Keratinocyte (primary cell): ENCODE results near the gene FAM120A. TPM values are rescaled to one million over a fixed set of nuclear protein-coding genes. Genes with fewer than 3 reads are reported as not detected.

Experiments
- DNase-seq: peaks from one replicate; pipeline ENCODE4 v3.0.0-alpha.2; 2011; ENCODE audit warnings: low read depth, missing footprints, low spot score
- FAIRE-seq: peaks from 2 replicates; lab custom pipeline; 2011; peaks lifted over from hg19 to GRCh38; lab: Jason Lieb, UNC
- H2AFZ ChIP-seq: 2 replicates; pipeline ENCODE4 v1.6.0; 2012; ENCODE audit warnings: low read length, control low read depth, inconsistent platforms; ENCODE audit not compliant: control insufficient read depth
- H3K27ac ChIP-seq: 2 replicates; pipeline ENCODE4 v1.5.1; 2011; ENCODE audit warnings: low read length; ENCODE audit not compliant: control insufficient read depth, insufficient read depth
- H3K27me3 ChIP-seq: 3 replicates; pipeline ENCODE4 v1.6.0; 2011; ENCODE audit warnings: low read length; ENCODE audit not compliant: control insufficient read depth, insufficient read depth; ENCODE audit errors: extremely low read depth
- H3K36me3 ChIP-seq, 2 experiments: 2 replicates in 1 of 2; 3 replicates in 1 of 2; pipeline ENCODE4 v1.5.1; 2011; ENCODE audit warnings: low read length in 2 of 2, mild to moderate bottlenecking in 1 of 2; ENCODE audit not compliant: control insufficient read depth in 2 of 2, insufficient read depth in 2 of 2; ENCODE audit errors: extremely low read depth in 1 of 2
- H3K4me1 ChIP-seq: 3 replicates; pipeline ENCODE4 v1.5.1; 2011; ENCODE audit warnings: low read length; ENCODE audit not compliant: control insufficient read depth, insufficient read depth; ENCODE audit errors: extremely low read depth
- H3K4me2 ChIP-seq: 3 replicates; pipeline ENCODE4 v1.6.0; 2011; ENCODE audit warnings: low read depth, low read length; ENCODE audit not compliant: control insufficient read depth, insufficient read depth; ENCODE audit errors: extremely low read depth
- H3K4me3 ChIP-seq, 3 experiments: fragments of 200-600 bp in 1 of 3; sonication (generic) in 1 of 3; 2 replicates in 2 of 3; 3 replicates in 1 of 3; pipeline ENCODE4 v1.5.1; 2011 to 2016; ENCODE audit warnings: low read length in 3 of 3, mild to moderate bottlenecking in 3 of 3, control low read depth in 2 of 3, inconsistent platforms in 1 of 3, low read depth in 1 of 3, mixed read lengths in 1 of 3, mixed run types in 1 of 3, moderate library complexity in 1 of 3; ENCODE audit not compliant: control insufficient read depth in 2 of 3, insufficient read depth in 2 of 3; ENCODE audit errors: extremely low read depth in 1 of 3
- H3K79me2 ChIP-seq: 2 replicates; pipeline ENCODE4 v1.6.0; 2012; ENCODE audit warnings: low read length; ENCODE audit not compliant: control insufficient read depth, insufficient read depth
- H3K9ac ChIP-seq: 3 replicates; pipeline ENCODE4 v1.6.0; 2011; ENCODE audit warnings: low read length; ENCODE audit not compliant: control insufficient read depth, insufficient read depth; ENCODE audit errors: extremely low read depth
- H3K9me1 ChIP-seq: 3 replicates; pipeline ENCODE4 v1.6.0; 2011; ENCODE audit warnings: low read length; ENCODE audit not compliant: control insufficient read depth, insufficient read depth; ENCODE audit errors: extremely low read depth
- H3K9me3 ChIP-seq: 2 replicates; pipeline ENCODE4 v1.5.1; 2012; ENCODE audit warnings: low read depth, low read length; ENCODE audit not compliant: control insufficient read depth
- H4K20me1 ChIP-seq: 3 replicates; pipeline ENCODE4 v1.6.0; 2011; ENCODE audit warnings: low read length; ENCODE audit not compliant: control insufficient read depth, insufficient read depth; ENCODE audit errors: extremely low read depth
- CTCF ChIP-seq, 3 experiments: IDR thresholded peaks in 1 of 3; conservative IDR thresholded peaks in 1 of 3; optimal IDR thresholded peaks in 1 of 3; 2 replicates in 2 of 3; 3 replicates in 1 of 3; pipeline versions ENCODE3 to v1.5.1; 2011; ENCODE audit warnings: low read length in 3 of 3, mild to moderate bottlenecking in 3 of 3, moderate library complexity in 2 of 3, control low read depth in 1 of 3, inconsistent platforms in 1 of 3; ENCODE audit not compliant: insufficient read depth in 2 of 3; ENCODE audit errors: extremely low read depth in 1 of 3
- EZH2 ChIP-seq: IDR thresholded peaks from one replicate; pipeline ENCODE4 v1.6.1; 2012; ENCODE audit warnings: inconsistent platforms, mild to moderate bottlenecking, low read length, moderate library complexity
- dilution Hi-C: fragments of 300-500 bp; cut with MboI; formaldehyde crosslinking; loops from one replicate; pipeline ENCODE4 v1.7.0; 2020; ENCODE audit warnings: low sequenced_read_pairs; ENCODE audit not compliant: extremely low pct_ligation_motif_present
- polyA plus RNA-seq, 5 experiments: library from polyadenylated mRNA; depleted of rRNA in 3 of 5; stranded (reverse) in 3 of 5; stranded (forward) in 1 of 5; unstranded in 1 of 5; fragments of >200 nt; gene quantifications; 1 replicate in 1 of 5; 2 replicates in 3 of 5; 3 replicates in 1 of 5; pipeline versions ENCODE4 v1.2.1 to v1.2.3, GENCODE V29; 2011 to 2012; ENCODE audit warnings: missing spikeins in 2 of 5, low read depth in 1 of 5, low replicate concordance in 1 of 5

Gene FAM120A
- polyA plus RNA-seq, 1 donor (not counting 4 experiments of a cell fraction or from before 2014, with no cell fraction given), result 79.2 TPM

- FAIRE-seq (no peak), DNase-seq (no peak)
- Histone ChIP-seq H3K9me3 (no peaks in the 10 kb centered on the region), H3K4me1 (peaks cover 37% of the 10 kb centered on the region), H3K27ac (no peak overlapping the region), H3K4me2 (no peak overlapping the region), H3K4me3 (no peak overlapping the region), H3K79me2 (peaks cover 96% of the 10 kb centered on the region), H4K20me1 (peaks cover 29% of the 10 kb centered on the region), H3K9me1 (peaks cover 5% of the 10 kb centered on the region), H3K36me3 (peaks cover 0 to 3% of the 10 kb centered on the region in 2 experiments), H2AFZ (no peak overlapping the region), H3K27me3 (no peaks in the 10 kb centered on the region), H3K9ac (no peak overlapping the region)
- dilution Hi-C loops, result no loop called here
- TF ChIP-seq CTCF (optimal IDR thresholded peaks at IDR 0.05 in 1 of 3, IDR thresholded peaks at IDR 0.05 in 1 of 3, conservative IDR thresholded peaks at IDR 0.05 in 1 of 3; ENCODE audit: extremely low read depth in 1 of 3, insufficient read depth in 2 of 3, low read length in 3 of 3) (no peak), EZH2 (no peak)
These were observed 12.9 kb downstream of the FAM120A start for GRCh38 chr9:93464395-93464794.

DNA sequence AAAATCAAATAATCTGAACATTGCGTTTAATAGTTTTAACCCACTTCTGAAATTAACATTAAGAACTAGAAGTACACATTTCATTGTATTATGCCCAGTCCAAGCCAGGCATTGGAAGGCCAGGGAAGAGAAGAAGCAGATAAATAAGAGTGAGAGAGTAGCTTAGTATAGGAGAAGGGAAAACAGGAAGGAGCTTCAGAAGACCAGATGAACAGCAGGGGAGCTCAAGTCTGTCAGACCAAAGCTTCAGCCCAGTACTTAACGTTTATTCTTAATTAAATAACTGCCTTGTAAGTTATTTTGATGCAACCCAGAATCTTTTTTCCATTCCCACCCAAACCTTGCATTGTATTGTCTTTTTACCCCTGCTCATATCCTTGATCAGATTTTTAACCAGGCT, 13.4 kb downstream of the FAM120A start:
- DNase-seq (no peak), FAIRE-seq (no peak)
- Histone ChIP-seq H3K79me2 (peaks cover 96% of the 10 kb centered on the region), H4K20me1 (peaks cover 27% of the 10 kb centered on the region), H3K36me3 (no peaks in the 10 kb centered on the region), H3K4me3 (no peak overlapping the region), H2AFZ (no peak overlapping the region), H3K4me1 (peaks cover 37% of the 10 kb centered on the region), H3K4me2 (no peak overlapping the region), H3K9ac (no peak overlapping the region), H3K9me1 (peaks cover 5% of the 10 kb centered on the region), H3K27me3 (no peaks in the 10 kb centered on the region), H3K27ac (no peak overlapping the region), H3K9me3 (no peaks in the 10 kb centered on the region)
- TF ChIP-seq CTCF (optimal IDR thresholded peaks at IDR 0.05 in 1 of 3, IDR thresholded peaks at IDR 0.05 in 1 of 3, conservative IDR thresholded peaks at IDR 0.05 in 1 of 3; ENCODE audit: extremely low read depth in 1 of 3, insufficient read depth in 2 of 3, low read length in 3 of 3), result no peak
- no peak for TF ChIP-seq EZH2
- dilution Hi-C loops, result no loop called here
